Endothelial cell of umbilical vein (primary cell): ENCODE measurements around the gene SLC35F3. TPM values are rescaled to one million over a fixed set of nuclear protein-coding genes. Genes with fewer than 3 reads are reported as not detected.

Experiments used
- BruUV-seq: library from RNA; stranded (reverse); fragments of 400-500 nt; replicated peaks from 2 replicates; lab custom pipeline; 2021; lab: Mats Ljungman, UMichigan
- CTCF ChIA-PET: fragments of 300-600, 350-600 bp; sonication (Branson Sonifier 250); formaldehyde crosslinking; loops from one replicate; lab custom pipeline; 2021; ENCODE audit warnings: antibody characterized with exemption, inconsistent platforms; lab: Charles Lee
- POLR2A ChIA-PET: fragments of 300-600, 350-600 bp; sonication (Branson Sonifier 250); formaldehyde crosslinking; loops from one replicate; lab custom pipeline; 2021; ENCODE audit warnings: antibody characterized with exemption, inconsistent platforms; lab: Charles Lee
- DNase-seq: peaks from one replicate; pipeline ENCODE4 v3.0.0-alpha.2; 2011; ENCODE audit warnings: low read depth, low spot score
- FAIRE-seq: peaks from 2 replicates; lab custom pipeline; 2011; peaks lifted over from hg19 to GRCh38; lab: Jason Lieb, UNC
- H2AFZ ChIP-seq: 2 replicates; pipeline ENCODE4 v1.6.0; 2012; ENCODE audit warnings: low read depth, low read length, control low read depth, inconsistent platforms
- H3K27ac ChIP-seq: 2 replicates; pipeline ENCODE4 v1.5.1; 2011; ENCODE audit warnings: low read depth, mild to moderate bottlenecking, control low read depth, low read length, moderate library complexity; ENCODE audit not compliant: insufficient read depth
- H3K27me3 ChIP-seq, 2 experiments: 2 replicates each; pipeline versions ENCODE4 v1.6.0 to v1.6.1; 2011; ENCODE audit warnings: low read length in 2 of 2, mixed read lengths in 1 of 2; ENCODE audit not compliant: control insufficient read depth in 2 of 2, insufficient read depth in 2 of 2
- H3K36me3 ChIP-seq, 2 experiments: 2 replicates in 1 of 2; 3 replicates in 1 of 2; pipeline ENCODE4 v1.5.1; 2011; ENCODE audit warnings: low read length in 2 of 2, mild to moderate bottlenecking in 1 of 2, moderate library complexity in 1 of 2; ENCODE audit not compliant: control insufficient read depth in 2 of 2, insufficient read depth in 2 of 2; ENCODE audit errors: extremely low read depth in 1 of 2
- H3K4me1 ChIP-seq: 3 replicates; pipeline ENCODE4 v1.5.1; 2011; ENCODE audit warnings: mild to moderate bottlenecking, low read length; ENCODE audit not compliant: control insufficient read depth, insufficient read depth; ENCODE audit errors: extremely low read depth
- H3K4me2 ChIP-seq: 2 replicates; pipeline ENCODE4 v1.6.1; 2011; ENCODE audit warnings: low read length, control low read depth, mixed read lengths; ENCODE audit not compliant: insufficient read depth
- H3K4me3 ChIP-seq, 3 experiments: fragments of 200-600 bp in 1 of 3; sonication (generic), shearing (Covaris generic) in 1 of 3; replicated peaks in 1 of 3; 2 replicates each; pipeline ENCODE4 v1.5.1; 2011 to 2016; ENCODE audit warnings: control low read depth in 3 of 3, low read length in 3 of 3, mild to moderate bottlenecking in 2 of 3, inconsistent platforms in 1 of 3, low read depth in 1 of 3, moderate library complexity in 1 of 3; ENCODE audit not compliant: insufficient read depth in 1 of 3
- H3K79me2 ChIP-seq: 2 replicates; pipeline ENCODE4 v1.6.0; 2012; ENCODE audit warnings: low read length, inconsistent platforms; ENCODE audit not compliant: control insufficient read depth, insufficient read depth
- H3K9ac ChIP-seq: replicated peaks from 2 replicates; pipeline ENCODE3; 2011; ENCODE audit warnings: low read length, control low read depth; ENCODE audit not compliant: insufficient read depth; ENCODE audit errors: extremely low read depth
- H3K9me1 ChIP-seq: replicated peaks from 3 replicates; pipeline ENCODE4 v1.6.0; 2011; ENCODE audit warnings: mild to moderate bottlenecking, low read length; ENCODE audit not compliant: control insufficient read depth, insufficient read depth; ENCODE audit errors: extremely low read depth
- H3K9me3 ChIP-seq: replicated peaks from 2 replicates; pipeline ENCODE4 v1.5.1; 2012; ENCODE audit warnings: low read length, inconsistent platforms; ENCODE audit not compliant: control insufficient read depth, insufficient read depth
- H4K20me1 ChIP-seq: replicated peaks from 2 replicates; pipeline ENCODE3; 2011; ENCODE audit warnings: mild to moderate bottlenecking, low read length; ENCODE audit not compliant: control insufficient read depth, insufficient read depth; ENCODE audit errors: extremely low read depth
- CTCF ChIP-seq, 2 donors: IDR thresholded peaks; 1 replicate in 1 of 2; 2 replicates in 1 of 2; pipeline ENCODE4 v1.5.1; 2011; ENCODE audit warnings: low read length in 2 of 2, mild to moderate bottlenecking in 2 of 2, moderate library complexity in 2 of 2, control low read depth in 1 of 2, inconsistent platforms in 1 of 2, low read depth in 1 of 2; ENCODE audit not compliant: insufficient read depth in 1 of 2; ENCODE audit errors: extremely low read depth in 1 of 2
- EZH2 ChIP-seq: IDR thresholded peaks from 2 replicates; pipeline ENCODE4 v1.6.1; 2012; ENCODE audit warnings: borderline replicate concordance, low read depth, mild to moderate bottlenecking, moderate library complexity, low read length, inconsistent platforms; ENCODE audit not compliant: severe bottlenecking
- FOS ChIP-seq: IDR thresholded peaks from 2 replicates; pipeline ENCODE4 v1.6.1; 2011; ENCODE audit warnings: mild to moderate bottlenecking, low read length, moderate library complexity, borderline replicate concordance; ENCODE audit not compliant: insufficient read depth
- GATA2 ChIP-seq: IDR thresholded peaks from 2 replicates; pipeline ENCODE4 v1.7.0; 2011; ENCODE audit warnings: low read depth, mild to moderate bottlenecking, moderate library complexity, mixed read lengths, low read length; ENCODE audit not compliant: insufficient read length, insufficient read depth
- MYC ChIP-seq: IDR thresholded peaks from one replicate; pipeline ENCODE4 v1.6.1; 2011; ENCODE audit warnings: mild to moderate bottlenecking, low read depth, low read length
- POLR2A ChIP-seq: IDR thresholded peaks from 2 replicates; pipeline ENCODE4 v1.6.1; 2012; ENCODE audit warnings: low read depth, mild to moderate bottlenecking, control low read depth, low read length
- POLR2AphosphoS5 ChIP-seq: IDR thresholded peaks from 2 replicates; pipeline ENCODE4 v1.6.1; 2012; ENCODE audit warnings: low read depth, mild to moderate bottlenecking, control low read depth, low read length, moderate library complexity; ENCODE audit not compliant: insufficient read depth
- dilution Hi-C: fragments of 300-500 bp; cut with MboI; formaldehyde crosslinking; loops from one replicate; pipeline ENCODE4 v1.15.0; 2019; ENCODE audit warnings: low sequenced_read_pairs; ENCODE audit not compliant: extremely low pct_ligation_motif_present
- intact Hi-C: fragments of 100-400 bp; cut with micrococcal nuclease; formaldehyde crosslinking; loops from one replicate; pipeline ENCODE4 v1.10.0; 2022
- polyA plus RNA-seq, 4 experiments: library from polyadenylated mRNA; depleted of rRNA in 3 of 4; stranded (reverse) in 3 of 4; unstranded in 1 of 4; fragments of >200 nt; gene quantifications; 2 replicates each; pipeline versions ENCODE4 v1.2.1 to v1.2.3, GENCODE V29; 2011 to 2012; ENCODE audit warnings: missing spikeins in 1 of 4
- total RNA-seq: library from RNA; stranded (reverse); gene quantifications from 2 replicates; pipeline ENCODE4 v1.2.3, GENCODE V29; 2021
- TF ChIP-seq, protein P1 (sequence below): IDR thresholded peaks from 2 replicates; pipeline ENCODE4 v1.6.1; 2011; ENCODE audit not compliant: insufficient read depth, insufficient read length

SLC35F3 gene
- total and polyA plus RNA-seq, 2 donors (not counting 3 experiments of a cell fraction or from before 2014, with no cell fraction given), result not detected

DNA sequence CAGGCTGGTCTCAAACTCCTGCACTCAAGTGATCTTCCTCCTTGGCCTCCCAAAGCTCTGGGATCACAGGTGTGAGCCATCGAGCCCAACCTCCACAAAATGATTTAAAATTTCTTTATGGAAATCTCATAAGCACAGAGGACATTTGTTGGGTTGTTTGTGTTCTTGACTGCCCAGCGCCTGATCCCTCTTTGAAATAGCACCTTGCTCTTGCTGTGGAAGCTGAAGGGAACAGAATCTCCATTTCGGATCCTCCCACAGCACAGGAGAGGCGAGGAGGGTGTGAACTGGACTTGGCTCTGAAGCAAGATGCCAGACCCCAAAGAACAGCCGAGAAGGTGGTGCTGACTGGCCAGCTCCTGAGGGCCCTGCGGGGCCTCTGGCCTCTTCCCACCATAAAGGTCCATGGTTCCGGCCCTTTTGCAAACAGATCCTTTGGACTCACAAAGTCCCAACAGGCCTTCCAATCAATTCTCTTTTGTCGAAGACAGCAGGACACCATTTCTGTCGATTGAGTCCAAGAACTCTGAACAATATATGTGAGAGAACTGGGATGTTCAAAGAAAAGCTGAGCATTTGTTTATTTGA, 423.2 kb downstream of the SLC35F3 start:
- no peaks in the 10 kb centered on the region for H4K20me1 ChIP-seq
- H3K9me3 ChIP-seq, result no peaks in the 10 kb centered on the region
- dilution Hi-C loops (no loop called here), intact Hi-C loops (loop anchor here (2.0 kb wide), 1 partner anchor 45 kb away; the partner anchor contains the start of gene COA6)
- TF ChIP-seq EZH2 (no peak), POLR2AphosphoS5 (no peak), MYC (no peak), CTCF (IDR thresholded peaks at IDR 0.05; ENCODE audit: extremely low read depth in 1 of 2, insufficient read depth in 1 of 2, low read depth in 1 of 2, low read length in 2 of 2) (no peak), FOS (no peak), GATA2 (no peak), POLR2A (no peak)
- TF ChIP-seq, protein P1, sequence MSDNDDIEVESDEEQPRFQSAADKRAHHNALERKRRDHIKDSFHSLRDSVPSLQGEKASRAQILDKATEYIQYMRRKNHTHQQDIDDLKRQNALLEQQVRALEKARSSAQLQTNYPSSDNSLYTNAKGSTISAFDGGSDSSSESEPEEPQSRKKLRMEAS, result no peak
- no peak overlapping the region for H3K4me2 ChIP-seq
- no peaks in the 10 kb centered on the region for H3K9me1 ChIP-seq
- H3K36me3 ChIP-seq, result no peaks in the 10 kb centered on the region
- FAIRE-seq (no peak), DNase-seq (no peak)
- no peak overlapping the region for H3K27ac ChIP-seq
- POLR2A ChIA-PET, result no interaction called here
- no peaks in the 10 kb centered on the region for H3K4me1 ChIP-seq
- no TSS peak for BruUV-seq
- H3K4me3 ChIP-seq, result no peak overlapping the region
- CTCF ChIA-PET, result interaction anchor here (1.1 to 5.0 kb wide), 9 partner anchors 10 to 213 kb away, joined by 3 to 42 read pairs (median 6); no protein-coding TSS in a partner anchor
- H3K9ac ChIP-seq, result no peak overlapping the region
- no peaks in the 10 kb centered on the region for H3K79me2 ChIP-seq
- H2AFZ ChIP-seq, result no peak overlapping the region
- peaks cover 13 to 14% of the 10 kb centered on the region in 2 experiments for H3K27me3 ChIP-seq
